H1 (cell line): ENCODE data around the gene MXRA7.

Source experiments
- CBX8 ChIP-seq: fragments of 300-800, 300-1000 bp; sonication (generic); IDR thresholded peaks from 2 replicates; pipeline ENCODE4 v1.7.1; 2016; ENCODE audit warnings: low read depth, low read length, borderline replicate concordance
- CHD2 ChIP-seq: IDR thresholded peaks from 2 replicates; pipeline ENCODE4 v1.6.1; 2012; ENCODE audit warnings: low read length, improper control_type of control experiment
- CTCF ChIP-seq, 3 experiments: IDR thresholded peaks; 1 replicate in 2 of 3; 2 replicates in 1 of 3; pipeline versions ENCODE4 v1.5.1 to v1.6.1; 2011; ENCODE audit warnings: low read length in 3 of 3, mild to moderate bottlenecking in 3 of 3, inconsistent platforms in 2 of 3, low read depth in 1 of 3, moderate library complexity in 1 of 3; ENCODE audit not compliant: insufficient read depth in 1 of 3; ENCODE audit errors: control extremely low read depth in 1 of 3
- EGR1 ChIP-seq: IDR thresholded peaks from 2 replicates; pipeline ENCODE4 v1.6.1; 2011; ENCODE audit warnings: low read depth, low read length, borderline replicate concordance
- EZH2 ChIP-seq: fragments of 200-600 bp; sonication (generic); IDR thresholded peaks from 2 replicates; pipeline ENCODE4 v1.7.1; 2012; ENCODE audit warnings: low read depth, mild to moderate bottlenecking, moderate library complexity, low read length, inconsistent platforms; ENCODE audit not compliant: severe bottlenecking
- KDM1A ChIP-seq: fragments of 200-600, 300-600 bp; sonication (generic); IDR thresholded peaks from 2 replicates; pipeline ENCODE4 v1.7.1; 2016; ENCODE audit warnings: mild to moderate bottlenecking, low read length, borderline replicate concordance
- POLR2AphosphoS5 ChIP-seq: IDR thresholded peaks from 2 replicates; pipeline ENCODE4 v1.6.1; 2011; ENCODE audit warnings: low read depth, low read length
- RFX5 ChIP-seq: IDR thresholded peaks from 2 replicates; pipeline ENCODE4 v1.6.1; 2011; ENCODE audit warnings: low read depth, low read length, improper control_type of control experiment, borderline replicate concordance
- SUZ12 ChIP-seq: fragments of 200-600 bp; sonication (generic); IDR thresholded peaks from 2 replicates; pipeline ENCODE4 v1.6.1; 2012; ENCODE audit warnings: mild to moderate bottlenecking, inconsistent platforms, low read length, moderate library complexity, mixed read lengths
- TAF1 ChIP-seq: IDR thresholded peaks from 2 replicates; pipeline ENCODE4 v1.6.1; 2011; ENCODE audit warnings: mild to moderate bottlenecking, low read depth, low read length
- TEAD4 ChIP-seq: IDR thresholded peaks from 2 replicates; pipeline ENCODE4 v1.6.1; 2012; ENCODE audit warnings: low read depth, low read length, inconsistent platforms, mixed read lengths
- USF2 ChIP-seq: IDR thresholded peaks from 2 replicates; pipeline ENCODE4 v1.6.1; 2011; ENCODE audit warnings: low read length, improper control_type of control experiment

GRCh38 chr17:76687298-76688164 is 23.2 kb downstream of the MXRA7 start:
- TF ChIP-seq CHD2 (no peak), CBX8 (no peak), CTCF (IDR thresholded peaks at IDR 0.05; ENCODE audit: control extremely low read depth in 1 of 3, insufficient read depth in 1 of 3, low read depth in 1 of 3, low read length in 3 of 3) (no peak), EGR1 (no peak), USF2 (no peak), RFX5 (no peak), POLR2AphosphoS5 (no peak), TAF1 (no peak), SUZ12 (no peak), EZH2 (no peak), KDM1A (no peak), TEAD4 (no peak)
